ENCODE measurements around the gene DYNLT1.

Gene DYNLT1

DNA sequence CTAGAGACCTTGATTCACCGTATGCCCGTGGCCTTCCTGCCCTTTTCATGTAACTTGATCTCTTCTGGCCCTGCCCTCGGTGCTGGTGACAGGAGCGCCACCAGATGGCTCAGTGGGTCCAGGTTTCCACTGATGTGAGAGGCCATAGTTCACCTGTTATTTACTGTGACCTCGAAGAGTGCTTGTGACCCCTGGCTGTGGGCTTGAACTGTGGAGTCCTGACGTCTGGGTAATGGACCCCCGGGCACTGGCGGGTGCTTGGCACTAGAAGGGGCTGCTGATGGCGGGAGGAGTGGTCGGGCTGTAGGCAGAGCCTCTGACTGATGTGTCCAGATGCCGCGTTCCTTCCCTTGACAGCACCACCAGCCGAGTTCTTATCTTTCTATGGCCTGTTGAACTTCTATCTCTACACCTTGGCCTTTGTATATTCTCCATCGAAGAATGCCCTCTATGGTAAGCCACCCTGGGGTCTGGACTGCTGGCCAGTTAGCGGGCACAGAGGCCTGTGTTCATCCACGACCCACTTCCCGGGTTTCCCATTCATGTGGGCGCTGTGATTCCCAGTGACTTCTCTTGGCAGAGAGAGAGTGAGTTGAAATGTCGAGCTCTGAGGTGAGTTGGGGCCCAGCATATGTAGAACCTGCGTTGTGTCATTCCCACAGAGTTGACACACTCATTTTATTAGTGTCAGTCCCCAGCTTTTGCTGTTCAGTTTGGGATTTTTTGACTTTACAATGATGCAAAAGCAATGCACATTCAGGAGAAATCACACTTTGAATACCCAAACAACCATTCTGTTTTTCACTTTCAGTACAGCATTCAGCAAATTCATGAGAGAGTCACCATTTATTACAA, 14.9 kb downstream of the DYNLT1 start:
- POLR2A ChIA-PET, result no interaction called here
- peak; percentile 35 for TF ChIP-seq CTCF (IDR thresholded peaks at IDR 0.05; ENCODE audit: control extremely low read depth, extremely low read depth, low read depth, missing control alignments)
- CTCF ChIA-PET, result interaction anchor here (1.6 to 1.7 kb wide), 3 partner anchors 10 to 61 kb away, joined by 4 to 8 read pairs (median 6); no protein-coding TSS in a partner anchor
- peak; percentile 25 for DNase-seq (ENCODE audit: extremely low spot score)

DNA sequence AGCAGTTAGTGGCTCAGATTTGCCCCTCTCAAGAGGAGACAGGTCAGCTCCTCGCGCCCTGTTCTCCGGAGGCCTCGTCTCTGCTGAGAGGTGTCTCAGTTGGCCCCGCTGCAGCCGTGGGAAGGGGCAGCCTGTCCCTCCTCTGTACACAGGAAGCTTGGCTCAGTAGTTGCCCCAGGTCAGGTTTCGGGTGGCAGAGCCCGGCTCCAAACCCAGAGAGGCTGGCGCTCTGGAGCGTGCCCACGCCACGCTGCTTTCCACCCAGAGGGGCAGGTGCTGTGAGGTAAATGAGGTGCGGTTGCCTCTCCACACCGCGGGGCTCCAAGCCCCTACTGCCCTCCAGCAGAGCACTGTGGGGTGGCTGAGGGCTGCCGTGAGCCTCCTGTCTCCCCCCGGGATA, 16.0 kb downstream of the DYNLT1 start:
- peak; percentile 9 for DNase-seq (ENCODE audit: extremely low spot score)
- no peak for TF ChIP-seq CTCF (IDR thresholded peaks at IDR 0.05; ENCODE audit: control extremely low read depth, extremely low read depth, low read depth, missing control alignments)
- ChIA-PET POLR2A (no interaction called here), CTCF (interaction anchor here (1.6 to 1.7 kb wide), 3 partner anchors 24 to 76 kb away, joined by 3 to 8 read pairs (median 4); no protein-coding TSS in a partner anchor)

DNA sequence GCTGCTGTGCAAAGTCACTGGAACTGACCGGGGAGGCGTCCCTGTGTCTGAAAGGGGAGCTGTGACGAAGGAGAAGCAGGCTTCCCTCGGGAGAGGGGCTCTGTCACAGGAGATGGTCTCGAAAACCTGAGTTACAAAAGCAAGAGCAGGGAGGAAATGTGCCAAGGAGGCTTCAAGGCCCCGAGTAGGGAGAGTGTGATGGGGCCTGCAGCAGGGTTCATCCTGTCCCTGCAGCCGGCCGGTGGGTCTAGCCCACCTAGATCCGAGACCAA, 16.7 kb downstream of the DYNLT1 start:
- ChIA-PET CTCF (interaction anchor here (1.6 to 1.7 kb wide), 3 partner anchors 23 to 76 kb away, joined by 3 to 8 read pairs (median 4); no protein-coding TSS in a partner anchor), POLR2A (no interaction called here)
- TF ChIP-seq CTCF (IDR thresholded peaks at IDR 0.05; ENCODE audit: control extremely low read depth, extremely low read depth, low read depth, missing control alignments), result no peak
- peak; percentile 18 for DNase-seq (ENCODE audit: extremely low spot score)

GRCh38 chr6:158627168-158627939, 17.2 kb downstream of the DYNLT1 start:
- ChIA-PET CTCF (interaction anchor here (1.6 kb wide), 2 partner anchors 22 to 77 kb away, joined by 3 to 4 read pairs; no protein-coding TSS in a partner anchor), POLR2A (no interaction called here)
- no peak for TF ChIP-seq CTCF (IDR thresholded peaks at IDR 0.05; ENCODE audit: control extremely low read depth, extremely low read depth, low read depth, missing control alignments)
- DNase-seq (ENCODE audit: extremely low spot score), result peak; percentile 4

DNA sequence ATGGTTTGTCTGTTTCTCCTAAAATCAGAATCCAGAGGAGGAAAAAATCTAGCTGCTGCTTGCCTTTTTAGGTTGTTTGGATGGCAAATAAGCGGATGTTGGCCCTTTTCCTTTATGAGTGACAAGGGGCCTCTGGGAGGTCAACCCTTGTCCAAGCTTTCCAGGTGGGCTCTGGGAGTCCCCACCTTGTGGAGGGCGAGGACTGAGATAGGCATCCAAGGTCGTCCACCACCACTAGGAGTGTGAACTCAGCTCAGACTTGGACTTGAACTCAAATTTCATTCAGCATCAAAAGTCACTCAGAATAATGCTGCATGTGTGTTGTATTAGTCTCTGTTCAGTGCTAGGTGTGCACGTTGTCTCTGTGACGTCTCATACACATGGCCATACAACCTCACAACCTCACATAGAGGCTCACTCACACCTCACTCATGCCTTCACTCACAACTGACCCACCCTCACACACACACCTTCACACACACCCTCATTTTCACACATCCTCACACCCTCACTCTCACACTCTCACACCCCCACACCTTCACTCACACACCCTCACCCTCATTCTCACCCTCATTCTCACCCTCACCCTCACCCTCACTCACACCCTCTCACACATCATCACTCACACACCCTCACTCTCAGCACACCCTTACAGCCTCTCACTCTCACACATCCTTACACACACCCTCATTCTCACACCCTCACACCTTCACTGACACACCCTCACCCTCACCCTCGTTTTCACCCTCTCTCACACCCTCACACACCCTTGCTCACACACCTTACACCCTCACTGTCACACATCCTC, 18.0 kb downstream of the DYNLT1 start:
- CTCF ChIA-PET, result interaction anchor here (1.0 kb wide), 1 partner anchor 412 kb away, joined by 3 read pairs; no protein-coding TSS in a partner anchor
- TF ChIP-seq CTCF (IDR thresholded peaks at IDR 0.05; ENCODE audit: control extremely low read depth, extremely low read depth, low read depth, missing control alignments), result no peak

DNA sequence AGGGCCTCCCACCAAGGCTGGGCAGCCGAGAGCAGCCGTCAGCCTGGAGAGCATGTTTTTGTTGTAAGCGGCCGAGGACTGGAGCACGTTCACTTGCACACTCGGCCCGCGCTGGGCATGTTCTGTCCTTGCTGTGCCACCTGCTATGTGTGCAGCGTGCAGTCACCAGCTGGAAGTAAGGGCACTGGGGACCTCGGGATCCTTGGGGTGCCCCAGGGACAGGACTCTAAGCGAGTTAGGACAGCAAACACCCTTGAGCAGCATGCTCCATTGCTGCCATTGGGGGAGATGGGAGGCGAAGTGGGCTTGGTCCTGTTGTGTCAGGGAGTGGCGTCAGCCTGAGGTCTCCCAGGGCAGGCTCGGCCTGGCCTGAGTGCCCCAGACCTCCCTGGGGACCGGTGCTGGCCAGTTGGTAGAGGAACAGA, 18.6 kb downstream of the DYNLT1 start:
- no peak for TF ChIP-seq CTCF (IDR thresholded peaks at IDR 0.05; ENCODE audit: control extremely low read depth, extremely low read depth, low read depth, missing control alignments)
- peak; percentile 15 for DNase-seq (ENCODE audit: extremely low spot score)
- ChIA-PET POLR2A (interaction anchor here (0.5 kb wide), 1 partner anchor 10 kb away, joined by 3 read pairs; no protein-coding TSS in a partner anchor), CTCF (interaction anchor here (1.0 kb wide), 1 partner anchor 412 kb away, joined by 3 read pairs; no protein-coding TSS in a partner anchor)

More for the DNA sequence above, 18.0 kb downstream of the DYNLT1 start:
- DNase-seq (ENCODE audit: extremely low spot score), result peak; percentile 13
- POLR2A ChIA-PET, result no interaction called here
